ENCODE data around the gene SLC17A5.

Gene SLC17A5

GRCh38 chr6:73664701-73665100, 10.9 kb upstream of the SLC17A5 start:
- no peak overlapping the region for H4K8ac ChIP-seq (ENCODE audit: low read depth, low read length)
- H3K36me3 ChIP-seq (ENCODE audit: control insufficient read depth, insufficient read depth, low read length) = no peaks in the 10 kb centered on the region

GRCh38 chr6:73657201-73657600, 3.4 kb upstream of the SLC17A5 start:
- no peaks in the 10 kb centered on the region for H3K79me2 ChIP-seq (ENCODE audit: control insufficient read depth, insufficient read depth, low read length)
- no peak overlapping the region for H3K18ac ChIP-seq (ENCODE audit: low read length)
- no peaks in the 10 kb centered on the region for H3K36me3 ChIP-seq (ENCODE audit: control insufficient read depth, insufficient read depth, low read length)
- H2BK15ac ChIP-seq (replicated peaks; ENCODE audit: low read depth) = no peak overlapping the region
- no peak overlapping the region for H2BK5ac ChIP-seq (ENCODE audit: low read length)
- DNase-seq = peak; percentile 23
- no peak overlapping the region for H4K8ac ChIP-seq (ENCODE audit: low read depth, low read length)
- no peak overlapping the region for H3K4me2 ChIP-seq (ENCODE audit: low read length)
- H3K4ac ChIP-seq (ENCODE audit: low read depth, low read length) = no peak overlapping the region
- H4K5ac ChIP-seq (ENCODE audit: low read length) = no peak overlapping the region
- no peak overlapping the region for H3K56ac ChIP-seq (ENCODE audit: low read length)
- H3K27ac ChIP-seq (ENCODE audit: low read depth, low read length) = no peak overlapping the region
- no peak overlapping the region for H3K4me3 ChIP-seq (ENCODE audit: low read length)
- no peak overlapping the region for H2AK5ac ChIP-seq (ENCODE audit: low read length)
- no CpG with 5 or more reads among the region's 3 CpGs for WGBS (ENCODE audit: extremely low coverage, insufficient coverage, low lambda C conversion rate)
- H3K4me1 ChIP-seq (ENCODE audit: control insufficient read depth, low read depth, low read length) = no peaks in the 10 kb centered on the region
- H2BK120ac ChIP-seq (ENCODE audit: low read depth, low read length) = no peak overlapping the region
- no peak overlapping the region for H3K23ac ChIP-seq (ENCODE audit: low read length)
- no peaks in the 10 kb centered on the region for H3K79me1 ChIP-seq (ENCODE audit: low read length)
- H3K9ac ChIP-seq (ENCODE audit: low read length) = no peak overlapping the region
- H3K27me3 ChIP-seq (ENCODE audit: insufficient read depth, low read length, poor library complexity) = no peaks in the 10 kb centered on the region

More at GRCh38 chr6:73664701-73665100, 10.9 kb upstream of the SLC17A5 start:
- Histone ChIP-seq H3K79me1 (ENCODE audit: low read length) (no peaks in the 10 kb centered on the region), H2BK120ac (ENCODE audit: low read depth, low read length) (no peak overlapping the region), H2AK5ac (ENCODE audit: low read length) (no peak overlapping the region), H3K4me1 (ENCODE audit: control insufficient read depth, low read depth, low read length) (no peaks in the 10 kb centered on the region), H4K5ac (ENCODE audit: low read length) (no peak overlapping the region), H2BK15ac (replicated peaks; ENCODE audit: low read depth) (no peak overlapping the region), H3K79me2 (ENCODE audit: control insufficient read depth, insufficient read depth, low read length) (no peaks in the 10 kb centered on the region), H3K4me2 (ENCODE audit: low read length) (no peak overlapping the region), H2BK5ac (ENCODE audit: low read length) (no peak overlapping the region), H3K4ac (ENCODE audit: low read depth, low read length) (no peak overlapping the region), H3K27me3 (ENCODE audit: insufficient read depth, low read length, poor library complexity) (no peaks in the 10 kb centered on the region), H3K27ac (ENCODE audit: low read depth, low read length) (no peak overlapping the region), H3K18ac (ENCODE audit: low read length) (no peak overlapping the region), H3K9ac (ENCODE audit: low read length) (no peak overlapping the region), H3K4me3 (ENCODE audit: low read length) (no peak overlapping the region), H3K23ac (ENCODE audit: low read length) (no peak overlapping the region), H3K56ac (ENCODE audit: low read length) (no peak overlapping the region)
- no CpG with 5 or more reads among the region's 2 CpGs for WGBS (ENCODE audit: extremely low coverage, insufficient coverage, low lambda C conversion rate)
- DNase-seq = no peak

- Histone ChIP-seq H3K79me1 (ENCODE audit: low read length) (no peaks in the 10 kb centered on the region), H3K4me3 (ENCODE audit: low read length) (no peak overlapping the region), H2AK5ac (ENCODE audit: low read length) (no peak overlapping the region), H3K36me3 (ENCODE audit: control insufficient read depth, insufficient read depth, low read length) (no peaks in the 10 kb centered on the region), H2BK5ac (ENCODE audit: low read length) (no peak overlapping the region), H3K4me1 (ENCODE audit: control insufficient read depth, low read depth, low read length) (no peaks in the 10 kb centered on the region), H3K9ac (ENCODE audit: low read length) (no peak overlapping the region), H2BK120ac (ENCODE audit: low read depth, low read length) (no peak overlapping the region), H3K23ac (ENCODE audit: low read length) (no peak overlapping the region), H2BK15ac (replicated peaks; ENCODE audit: low read depth) (no peak overlapping the region), H3K4ac (ENCODE audit: low read depth, low read length) (no peak overlapping the region), H3K27me3 (ENCODE audit: insufficient read depth, low read length, poor library complexity) (no peaks in the 10 kb centered on the region), H4K8ac (ENCODE audit: low read depth, low read length) (peak overlapping the region; percentile 39), H4K5ac (ENCODE audit: low read length) (no peak overlapping the region), H3K56ac (ENCODE audit: low read length) (no peak overlapping the region), H3K79me2 (ENCODE audit: control insufficient read depth, insufficient read depth, low read length) (no peaks in the 10 kb centered on the region), H3K18ac (ENCODE audit: low read length) (no peak overlapping the region), H3K27ac (ENCODE audit: low read depth, low read length) (no peak overlapping the region), H3K4me2 (ENCODE audit: low read length) (no peak overlapping the region)
- no CpG with 5 or more reads among the region's 2 CpGs for WGBS (ENCODE audit: extremely low coverage, insufficient coverage, low lambda C conversion rate)
- DNase-seq = peak; percentile 11
Measured at GRCh38 chr6:73656531-73657145, 2.8 kb upstream of the SLC17A5 start.

GRCh38 chr6:73655341-73655917, 1.6 kb upstream of the SLC17A5 start:
- no peak overlapping the region for H4K8ac ChIP-seq (ENCODE audit: low read depth, low read length)
- no peaks in the 10 kb centered on the region for H3K4me1 ChIP-seq (ENCODE audit: control insufficient read depth, low read depth, low read length)
- no peak overlapping the region for H2AK5ac ChIP-seq (ENCODE audit: low read length)
- no peak overlapping the region for H3K18ac ChIP-seq (ENCODE audit: low read length)
- no peak overlapping the region for H3K23ac ChIP-seq (ENCODE audit: low read length)
- no peak overlapping the region for H3K9ac ChIP-seq (ENCODE audit: low read length)
- DNase-seq = no peak
- no peak overlapping the region for H4K5ac ChIP-seq (ENCODE audit: low read length)
- H2BK5ac ChIP-seq (ENCODE audit: low read length) = no peak overlapping the region
- no peaks in the 10 kb centered on the region for H3K27me3 ChIP-seq (ENCODE audit: insufficient read depth, low read length, poor library complexity)
- H3K36me3 ChIP-seq (ENCODE audit: control insufficient read depth, insufficient read depth, low read length) = no peaks in the 10 kb centered on the region
- WGBS (ENCODE audit: extremely low coverage, insufficient coverage, low lambda C conversion rate) = no CpG with 5 or more reads among the region's 2 CpGs
- no peak overlapping the region for H3K4ac ChIP-seq (ENCODE audit: low read depth, low read length)
- H2BK120ac ChIP-seq (ENCODE audit: low read depth, low read length) = no peak overlapping the region
- H3K4me3 ChIP-seq (ENCODE audit: low read length) = no peak overlapping the region
- no peak overlapping the region for H3K27ac ChIP-seq (ENCODE audit: low read depth, low read length)
- H3K4me2 ChIP-seq (ENCODE audit: low read length) = no peak overlapping the region
- no peak overlapping the region for H3K56ac ChIP-seq (ENCODE audit: low read length)
- H3K79me1 ChIP-seq (ENCODE audit: low read length) = no peaks in the 10 kb centered on the region
- no peaks in the 10 kb centered on the region for H3K79me2 ChIP-seq (ENCODE audit: control insufficient read depth, insufficient read depth, low read length)
- no peak overlapping the region for H2BK15ac ChIP-seq (replicated peaks; ENCODE audit: low read depth)

- Histone ChIP-seq H4K5ac (ENCODE audit: low read length) (no peak overlapping the region), H3K27ac (ENCODE audit: low read depth, low read length) (no peak overlapping the region), H3K36me3 (ENCODE audit: control insufficient read depth, insufficient read depth, low read length) (no peaks in the 10 kb centered on the region), H3K4me3 (ENCODE audit: low read length) (peak overlapping the region; percentile 78), H3K18ac (ENCODE audit: low read length) (peak overlapping the region; percentile 56), H2AK5ac (ENCODE audit: low read length) (no peak overlapping the region), H3K79me1 (ENCODE audit: low read length) (no peaks in the 10 kb centered on the region), H2BK120ac (ENCODE audit: low read depth, low read length) (no peak overlapping the region), H2BK5ac (ENCODE audit: low read length) (no peak overlapping the region), H3K4me1 (ENCODE audit: control insufficient read depth, low read depth, low read length) (no peaks in the 10 kb centered on the region), H4K8ac (ENCODE audit: low read depth, low read length) (no peak overlapping the region), H3K79me2 (ENCODE audit: control insufficient read depth, insufficient read depth, low read length) (no peaks in the 10 kb centered on the region), H3K56ac (ENCODE audit: low read length) (peak overlapping the region; percentile 88), H3K4ac (ENCODE audit: low read depth, low read length) (no peak overlapping the region), H3K9ac (ENCODE audit: low read length) (peak overlapping the region; percentile 72), H2BK15ac (replicated peaks; ENCODE audit: low read depth) (no peak overlapping the region), H3K27me3 (ENCODE audit: insufficient read depth, low read length, poor library complexity) (no peaks in the 10 kb centered on the region), H3K4me2 (ENCODE audit: low read length) (peak overlapping the region; percentile 71), H3K23ac (ENCODE audit: low read length) (no peak overlapping the region)
- 100% methylated on average over 1 of the region's 32 CpGs for WGBS (ENCODE audit: extremely low coverage, insufficient coverage, low lambda C conversion rate)
- DNase-seq = peak; percentile 89
Measured at GRCh38 chr6:73652637-73653570, 888 bp downstream of the SLC17A5 start.

Measured in mesendoderm (in vitro differentiated cells).